DLD1 (cell line): Measurements from ENCODE around the gene CNOT8.

Experiments used
- in situ Hi-C: cut with HindIII; loops from 2 replicates; pipeline ENCODE4 v1.10.0; 2017; ENCODE audit warnings: low sequenced_read_pairs

Gene CNOT8

DNA sequence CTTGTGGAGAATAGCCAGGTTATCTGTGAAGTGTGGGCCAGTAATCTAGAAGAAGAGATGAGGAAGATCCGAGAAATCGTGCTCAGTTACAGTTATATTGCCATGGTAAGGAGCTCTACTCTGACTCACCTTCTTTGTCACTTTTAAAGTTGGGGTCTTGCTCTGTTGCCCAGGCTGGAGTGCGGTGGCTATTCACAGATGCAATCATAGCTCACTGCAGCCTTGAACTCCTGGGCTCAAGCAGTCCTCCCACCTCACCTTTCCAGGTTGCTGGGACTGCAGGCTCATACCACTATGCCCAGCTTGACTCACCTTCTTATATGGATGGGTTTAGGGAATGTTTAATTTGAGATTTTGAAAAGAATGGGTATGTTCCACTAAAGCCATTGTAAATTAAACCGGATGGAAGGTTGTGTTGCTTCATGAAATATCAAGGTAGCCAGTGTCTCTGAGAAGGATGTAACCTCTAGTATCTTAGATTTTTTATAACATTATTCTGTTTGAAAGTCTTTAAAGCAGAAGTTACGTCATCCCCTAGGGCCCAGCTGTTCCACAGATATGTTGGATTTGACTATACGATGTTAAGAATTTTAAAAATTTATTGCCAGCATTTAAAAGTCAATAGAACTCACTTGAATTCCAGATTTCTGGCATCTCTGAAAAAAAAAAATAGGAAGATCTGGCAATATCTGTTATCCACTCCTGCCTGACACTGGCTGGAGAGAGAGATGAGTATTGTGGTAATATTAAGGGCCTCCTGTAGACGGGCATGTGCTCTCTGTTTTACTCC is 5.1 kb downstream of the CNOT8 start:
- in situ Hi-C loops = no loop called here

GRCh38 chr5:154865466-154866184 is 7.2 kb downstream of the CNOT8 start:
- in situ Hi-C loops = no loop called here

DNA sequence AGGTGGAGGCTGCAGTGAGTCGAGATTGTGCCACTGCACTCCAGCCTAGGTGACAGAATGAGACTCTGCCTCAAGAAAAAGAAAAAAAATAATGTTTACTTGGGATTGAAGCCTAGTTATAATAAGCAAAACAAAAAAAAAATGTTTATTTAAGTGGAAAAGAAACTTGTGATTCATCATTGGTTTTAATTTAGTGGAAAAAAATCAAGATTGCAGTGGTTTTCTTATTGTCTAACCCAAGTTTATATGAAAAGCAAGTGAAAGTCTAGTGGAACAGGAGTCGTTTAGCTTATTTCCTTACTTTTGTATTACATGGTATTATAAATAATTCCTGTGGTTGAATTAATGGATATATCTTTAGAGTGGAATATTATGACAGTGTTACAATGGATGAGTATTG is 8.4 kb downstream of the CNOT8 start:
- in situ Hi-C loops = no loop called here

DNA sequence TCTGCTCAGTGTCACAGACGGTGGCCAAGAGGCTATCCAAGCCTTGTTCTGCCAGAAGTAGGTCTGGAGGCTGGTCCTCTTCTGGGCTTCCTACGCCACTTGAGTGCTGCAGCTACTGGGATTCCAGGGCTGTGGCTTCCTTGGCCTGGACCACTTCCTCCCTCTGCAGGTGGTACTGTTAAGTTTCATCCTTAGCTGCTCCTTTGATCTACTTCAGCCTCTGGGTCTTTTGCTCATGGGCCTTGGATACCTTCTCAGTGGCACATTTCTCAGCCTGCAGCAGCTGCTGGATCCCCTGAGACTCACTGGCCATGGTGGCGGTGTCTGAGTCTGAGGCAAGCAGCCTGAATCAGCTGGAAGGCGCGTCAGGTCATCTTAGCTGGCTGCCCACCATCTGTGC is 10.3 kb downstream of the CNOT8 start:
- in situ Hi-C loops = no loop called here

DNA sequence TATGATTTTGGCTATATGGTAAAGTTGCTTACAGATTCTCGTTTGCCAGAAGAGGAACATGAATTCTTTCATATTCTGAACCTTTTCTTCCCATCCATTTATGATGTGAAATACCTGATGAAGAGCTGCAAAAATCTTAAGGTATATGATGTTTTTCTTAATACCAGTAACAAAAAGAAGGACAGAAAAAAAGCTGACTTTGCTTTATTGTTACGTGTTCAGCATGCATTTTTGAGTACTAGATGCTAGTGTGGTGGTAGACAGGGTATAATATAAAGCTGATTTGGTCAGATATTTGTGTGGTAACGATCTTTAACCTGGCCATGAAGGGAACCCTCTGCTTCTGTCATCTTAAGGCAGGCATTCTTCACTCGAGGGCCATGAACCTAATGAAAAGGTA is 13.3 kb downstream of the CNOT8 start:
- in situ Hi-C loops = no loop called here

DNA sequence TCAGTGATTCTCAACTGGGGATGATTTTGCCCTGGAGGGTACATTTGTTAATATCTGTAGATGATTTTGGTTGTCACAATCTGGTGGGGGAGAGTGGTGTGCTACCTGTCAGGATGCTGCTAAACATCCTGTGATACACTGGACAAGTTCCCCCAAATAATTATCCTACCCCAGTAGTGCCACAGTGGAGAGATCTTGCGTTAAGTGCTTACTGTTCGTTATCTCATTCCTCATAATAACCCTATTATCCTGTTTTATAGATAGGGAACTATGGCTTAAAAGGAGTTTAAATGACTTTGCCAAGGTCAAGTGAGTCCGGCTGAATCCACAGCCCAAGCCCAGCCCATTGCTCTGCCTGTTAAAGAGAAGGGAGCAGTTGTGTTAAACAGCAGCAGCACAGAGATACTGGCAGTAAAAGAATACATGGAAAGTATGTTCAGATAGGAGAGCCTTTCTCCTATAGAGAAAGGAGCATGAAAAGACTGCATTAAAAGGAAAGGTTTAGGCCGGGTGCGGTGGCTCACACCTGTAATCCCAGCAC is 15.4 kb downstream of the CNOT8 start:
- in situ Hi-C loops = no loop called here

DNA sequence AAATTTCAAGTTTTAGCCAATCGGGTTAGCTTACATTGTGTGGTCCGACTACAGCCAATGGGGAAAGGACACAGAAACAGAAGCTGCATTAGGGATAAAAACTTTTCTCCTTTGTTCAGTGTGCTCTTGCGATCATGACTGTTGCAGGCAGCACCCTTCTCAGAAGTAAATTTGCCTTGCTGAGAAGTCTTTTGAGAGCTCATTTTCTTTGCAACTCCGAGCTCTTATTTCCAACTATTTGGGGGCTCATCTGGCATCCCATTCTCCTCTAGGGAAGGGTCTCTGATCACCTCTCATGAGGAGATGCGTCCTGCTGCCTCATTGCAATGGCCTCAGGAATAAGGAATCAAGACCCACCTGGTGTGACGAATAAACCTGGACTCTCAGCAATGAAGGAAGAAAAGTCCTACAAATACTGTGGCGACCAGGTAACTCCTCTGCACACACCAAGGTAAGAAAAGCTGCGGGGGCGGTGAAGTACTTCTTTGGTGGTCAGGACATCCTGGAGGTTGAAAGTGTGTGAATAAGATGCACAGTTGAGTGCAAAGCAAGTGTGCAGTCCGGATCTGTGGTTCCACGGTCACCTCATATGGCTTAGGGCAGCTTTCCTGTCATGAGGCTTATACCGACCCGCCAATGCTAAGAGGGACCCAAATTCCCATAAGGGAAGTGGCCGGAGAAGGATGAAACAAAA is 20.4 kb downstream of the CNOT8 start:
- in situ Hi-C loops = loop anchor here (25.0 kb wide), 1 partner anchor 91 kb away; no protein-coding TSS in a partner anchor

- in situ Hi-C loops = loop anchor here (25.0 kb wide), 1 partner anchor 95 kb away; no protein-coding TSS in a partner anchor
These were observed 23.6 kb downstream of the CNOT8 start for GRCh38 chr5:154881986-154882385.

- in situ Hi-C loops = loop anchor here (25.0 kb wide), 1 partner anchor 97 kb away; no protein-coding TSS in a partner anchor
These were observed 26.0 kb downstream of the CNOT8 start for GRCh38 chr5:154884424-154884823.

DNA sequence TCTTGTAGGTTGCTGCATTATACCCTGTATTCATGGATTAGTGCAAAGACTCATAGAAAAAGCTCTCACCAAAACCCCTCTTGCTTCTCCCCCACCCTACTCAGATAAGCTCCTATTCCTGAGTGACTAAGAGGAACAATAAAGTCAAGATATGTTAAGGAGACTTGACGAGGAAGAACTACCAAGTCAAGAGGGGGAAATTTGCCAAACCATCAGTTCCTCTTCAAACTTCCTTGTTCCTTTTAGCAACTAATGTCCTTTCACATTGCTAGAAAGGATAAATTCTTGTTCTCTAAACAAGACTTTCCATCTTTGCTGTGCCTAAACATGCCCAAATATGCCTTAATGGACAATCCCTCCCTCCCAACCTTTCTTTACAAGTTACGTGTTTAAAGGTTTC is 27.0 kb downstream of the CNOT8 start:
- in situ Hi-C loops = loop anchor here (25.0 kb wide), 1 partner anchor 98 kb away; no protein-coding TSS in a partner anchor

GRCh38 chr5:154892369-154892771 is 33.9 kb downstream of the CNOT8 start:
- in situ Hi-C loops = loop anchor here (25.0 kb wide), 1 partner anchor 105 kb away; no protein-coding TSS in a partner anchor

DNA sequence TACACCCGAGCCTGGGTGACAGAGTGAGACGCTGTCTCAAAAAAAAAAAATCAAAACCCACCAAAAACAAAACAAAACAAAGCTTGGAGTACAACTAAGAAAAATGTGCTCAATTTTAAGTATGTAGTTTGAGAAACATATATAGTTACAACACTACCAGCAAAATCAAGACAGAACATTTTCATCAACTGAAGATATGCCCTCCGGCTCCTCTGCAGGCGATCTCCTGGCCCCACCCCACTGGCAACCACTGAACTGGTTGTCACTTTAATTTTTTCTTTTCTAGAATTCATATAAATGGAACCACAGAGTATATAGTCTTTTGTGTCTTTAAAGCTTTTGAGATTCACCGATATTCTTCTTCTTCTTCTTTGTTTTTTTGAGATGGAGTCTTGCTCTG is 35.0 kb downstream of the CNOT8 start:
- in situ Hi-C loops = loop anchor here (25.0 kb wide), 1 partner anchor 106 kb away; no protein-coding TSS in a partner anchor

GRCh38 chr5:154895606-154896561 is 37.5 kb downstream of the CNOT8 start:
- in situ Hi-C loops = loop anchor here (25.0 kb wide), 1 partner anchor 109 kb away; no protein-coding TSS in a partner anchor

- in situ Hi-C loops = loop anchor here (25.0 kb wide), 1 partner anchor 109 kb away; no protein-coding TSS in a partner anchor
These were observed 38.2 kb downstream of the CNOT8 start for GRCh38 chr5:154896562-154897165.

- in situ Hi-C loops = loop anchor here (25.0 kb wide), 1 partner anchor 111 kb away; no protein-coding TSS in a partner anchor
These were observed 39.8 kb downstream of the CNOT8 start for GRCh38 chr5:154898210-154898609.

GRCh38 chr5:154899151-154899816 is 40.9 kb downstream of the CNOT8 start:
- in situ Hi-C loops = loop anchor here (25.0 kb wide), 1 partner anchor 112 kb away; no protein-coding TSS in a partner anchor

GRCh38 chr5:154900066-154900465 is 41.6 kb downstream of the CNOT8 start:
- in situ Hi-C loops = no loop called here

DNA sequence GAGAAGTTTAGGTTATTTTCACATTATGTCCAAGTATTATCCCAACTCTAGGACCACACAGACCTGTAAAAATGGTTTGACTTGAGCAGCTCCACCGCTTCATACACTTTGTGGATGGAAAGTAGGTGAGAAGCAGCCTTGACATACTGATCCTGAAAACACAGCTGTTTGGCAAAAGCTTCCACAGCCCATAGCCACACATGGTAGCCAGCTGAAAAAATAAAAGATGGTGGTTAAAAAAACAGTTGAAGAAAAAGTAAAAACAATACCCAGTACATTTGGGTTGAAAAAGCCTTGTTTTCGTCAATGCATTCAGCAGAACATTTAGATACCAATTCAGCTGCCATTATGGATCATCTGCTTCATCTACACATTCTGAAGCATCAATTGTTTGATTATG is 42.8 kb downstream of the CNOT8 start:
- in situ Hi-C loops = no loop called here

- in situ Hi-C loops = no loop called here
These were observed 43.5 kb downstream of the CNOT8 start for GRCh38 chr5:154901913-154902312.
